IMR-90 (cell line): ENCODE measurements around the gene TEAD1. TPM values are rescaled to one million over a fixed set of nuclear protein-coding genes. Genes with fewer than 3 reads are reported as not detected.

Source experiments
- ATAC-seq: fragments of 200-7000 bp; cut with Tn5 transposase; 2 replicates; pipeline ENCODE4 v1.9.1; 2020; ENCODE audit warnings: low read depth, mild to moderate bottlenecking, moderate library complexity
- BruUV-seq: library from RNA; stranded (reverse); fragments of 400-500 nt; replicated peaks from 2 replicates; lab custom pipeline; 2021; lab: Mats Ljungman, UMichigan
- CTCF ChIA-PET: fragments of 300-600 bp; formaldehyde crosslinking; extraction: SDS; loops from one replicate; lab custom pipeline; 2021; ENCODE audit warnings: antibody characterized with exemption; lab: Yijun Ruan, JAX
- POLR2A ChIA-PET: fragments of 300-600 bp; sonication (Branson Sonifier 250); formaldehyde crosslinking; loops from one replicate; lab custom pipeline; 2022; ENCODE audit warnings: antibody characterized with exemption; ENCODE audit not compliant: unreplicated experiment; lab: Charles Lee
- DNase-seq: peaks from one replicate; pipeline ENCODE4 v3.0.0; 2013
- H2AFZ ChIP-seq: replicated peaks from 2 replicates; pipeline ENCODE3; 2013; ENCODE audit warnings: low read length, mild to moderate bottlenecking; ENCODE audit not compliant: poor library complexity
- H2AK5ac ChIP-seq: 2 replicates; pipeline ENCODE4 v1.6.1; 2013; ENCODE audit warnings: low read depth, low read length, inconsistent platforms
- H2AK9ac ChIP-seq: replicated peaks from 2 replicates; pipeline ENCODE3; 2013; ENCODE audit warnings: mild to moderate bottlenecking, low read depth, low read length, moderate library complexity; ENCODE audit not compliant: poor library complexity
- H2BK120ac ChIP-seq: 2 replicates; pipeline ENCODE4 v1.6.1; 2013; ENCODE audit warnings: low read depth, low read length, inconsistent platforms
- H2BK15ac ChIP-seq: 3 replicates; pipeline ENCODE4 v1.6.1; 2013; ENCODE audit warnings: low read depth, low read length, inconsistent platforms
- H2BK20ac ChIP-seq: 2 replicates; pipeline ENCODE4 v1.6.1; 2013; ENCODE audit warnings: low read depth, mild to moderate bottlenecking, inconsistent platforms, low read length, moderate library complexity
- H2BK5ac ChIP-seq: 2 replicates; pipeline ENCODE4 v1.6.1; 2013; ENCODE audit warnings: mild to moderate bottlenecking, low read depth, low read length, inconsistent platforms; ENCODE audit not compliant: poor library complexity, severe bottlenecking
- H3K14ac ChIP-seq: replicated peaks from 2 replicates; pipeline ENCODE4 v1.6.1; 2013; ENCODE audit warnings: low read depth, low read length, inconsistent platforms
- H3K18ac ChIP-seq: 2 replicates; pipeline ENCODE4 v1.6.1; 2013; ENCODE audit warnings: low read depth, low read length, control low read depth
- H3K23ac ChIP-seq: 2 replicates; pipeline ENCODE4 v1.6.1; 2013; ENCODE audit warnings: low read depth, low read length, inconsistent platforms
- H3K27ac ChIP-seq: 2 replicates; pipeline ENCODE4 v1.5.1; 2013; ENCODE audit warnings: mild to moderate bottlenecking, control low read depth, low read length; ENCODE audit not compliant: insufficient read depth
- H3K27me3 ChIP-seq: 2 replicates; pipeline ENCODE4 v1.6.1; 2013; ENCODE audit warnings: low read length; ENCODE audit not compliant: control insufficient read depth, insufficient read depth
- H3K36me3 ChIP-seq: 2 replicates; pipeline ENCODE4 v1.6.1; 2013; ENCODE audit warnings: low read length, mixed read lengths; ENCODE audit not compliant: control insufficient read depth, insufficient read depth
- H3K4ac ChIP-seq: 2 replicates; pipeline ENCODE4 v1.6.1; 2013; ENCODE audit warnings: low read depth, low read length, inconsistent platforms
- H3K4me1 ChIP-seq: 2 replicates; pipeline ENCODE4 v1.6.1; 2013; ENCODE audit warnings: low read length, mixed read lengths; ENCODE audit not compliant: control insufficient read depth, insufficient read depth
- H3K4me2 ChIP-seq: 2 replicates; pipeline ENCODE4 v1.6.1; 2013; ENCODE audit warnings: low read depth, mild to moderate bottlenecking, control low read depth, low read length, moderate library complexity
- H3K4me3 ChIP-seq: 2 replicates; pipeline ENCODE4 v1.5.1; 2013; ENCODE audit warnings: low read depth, mild to moderate bottlenecking, control low read depth, low read length, moderate library complexity; ENCODE audit not compliant: insufficient read depth
- H3K56ac ChIP-seq: 2 replicates; pipeline ENCODE4 v1.6.1; 2013; ENCODE audit warnings: low read length, inconsistent platforms; ENCODE audit not compliant: insufficient read depth; ENCODE audit errors: extremely low read depth
- H3K79me1 ChIP-seq, 2 experiments: 2 replicates each; pipeline ENCODE4 v1.6.1; 2013; ENCODE audit warnings: low read length in 2 of 2, inconsistent platforms in 1 of 2, low read depth in 1 of 2
- H3K9ac ChIP-seq: 2 replicates; pipeline ENCODE4 v1.6.1; 2013; ENCODE audit warnings: low read depth, low read length, control low read depth
- H3K9me1 ChIP-seq: 2 replicates; pipeline ENCODE4 v1.6.1; 2013; ENCODE audit warnings: low read length, inconsistent platforms; ENCODE audit not compliant: insufficient read depth
- H3K9me3 ChIP-seq: 2 replicates; pipeline ENCODE4 v1.6.1; 2013; ENCODE audit warnings: low read length; ENCODE audit not compliant: control insufficient read depth, insufficient read depth
- H4K20me1 ChIP-seq: 2 replicates; pipeline ENCODE4 v1.6.1; 2013; ENCODE audit warnings: low read length, inconsistent platforms; ENCODE audit not compliant: insufficient read depth
- H4K5ac ChIP-seq: 2 replicates; pipeline ENCODE4 v1.6.1; 2013; ENCODE audit warnings: mild to moderate bottlenecking, low read depth, low read length, control low read depth
- H4K8ac ChIP-seq, 2 experiments: 2 replicates each; pipeline ENCODE4 v1.6.1; 2013; ENCODE audit warnings: low read depth in 2 of 2, low read length in 2 of 2, control low read depth in 1 of 2, inconsistent platforms in 1 of 2
- H4K91ac ChIP-seq: 2 replicates; pipeline ENCODE4 v1.6.1; 2013; ENCODE audit warnings: low read depth, low read length, inconsistent platforms; ENCODE audit not compliant: insufficient read depth
- BHLHE40 ChIP-seq: fragments of 150-350 bp; IDR thresholded peaks from 2 replicates; pipeline ENCODE4 v1.6.1; 2016; ENCODE audit warnings: mild to moderate bottlenecking, low read depth, low read length
- CEBPB ChIP-seq: IDR thresholded peaks from 2 replicates; pipeline ENCODE4 v1.6.1; 2012; ENCODE audit warnings: low read depth, low read length, improper control_type of control experiment
- CHD1 ChIP-seq: IDR thresholded peaks from 2 replicates; pipeline ENCODE4 v1.6.1; 2012; ENCODE audit warnings: low read depth, low read length, improper control_type of control experiment
- CTCF ChIP-seq: conservative IDR thresholded peaks from 2 replicates; pipeline ENCODE4 v1.5.1; 2012; ENCODE audit warnings: mild to moderate bottlenecking, low read depth, low read length, improper control_type of control experiment
- ELK1 ChIP-seq: fragments of 150-350 bp; IDR thresholded peaks from 2 replicates; pipeline ENCODE4 v1.6.1; 2016; ENCODE audit warnings: low read depth, mild to moderate bottlenecking, low read length, moderate library complexity, borderline replicate concordance
- FOS ChIP-seq: fragments of 150-350 bp; IDR thresholded peaks from 2 replicates; pipeline ENCODE4 v1.6.1; 2016; ENCODE audit warnings: low read depth, low read length
- MAFK ChIP-seq: IDR thresholded peaks from 2 replicates; pipeline ENCODE4 v1.6.1; 2012; ENCODE audit warnings: low read depth, low read length, improper control_type of control experiment
- MAZ ChIP-seq: IDR thresholded peaks from 2 replicates; pipeline ENCODE4 v1.6.1; 2012; ENCODE audit warnings: low read depth, mild to moderate bottlenecking, low read length, improper control_type of control experiment, moderate library complexity, borderline replicate concordance
- MXI1 ChIP-seq: IDR thresholded peaks from 2 replicates; pipeline ENCODE4 v1.6.1; 2012; ENCODE audit warnings: low read depth, mild to moderate bottlenecking, low read length, moderate library complexity, borderline replicate concordance
- NFE2L2 ChIP-seq: fragments of 150-350 bp; IDR thresholded peaks from 2 replicates; pipeline ENCODE4 v1.6.1; 2016; ENCODE audit warnings: low read depth, mild to moderate bottlenecking, low read length
- POLR2A ChIP-seq: IDR thresholded peaks from 2 replicates; pipeline ENCODE4 v1.6.1; 2012; ENCODE audit warnings: mild to moderate bottlenecking, low read depth, low read length
- RAD21 ChIP-seq: IDR thresholded peaks from 2 replicates; pipeline ENCODE4 v1.6.1; 2012; ENCODE audit warnings: low read length, improper control_type of control experiment
- RCOR1 ChIP-seq: IDR thresholded peaks from 2 replicates; pipeline ENCODE4 v1.6.1; 2012; ENCODE audit warnings: mild to moderate bottlenecking, low read length, improper control_type of control experiment; ENCODE audit not compliant: insufficient replicate concordance
- RFX5 ChIP-seq: IDR thresholded peaks from 2 replicates; pipeline ENCODE4 v1.8.0; 2012; ENCODE audit warnings: low read depth, mild to moderate bottlenecking, low read length, moderate library complexity
- SMC3 ChIP-seq: fragments of 150-350 bp; IDR thresholded peaks from 2 replicates; pipeline ENCODE4 v1.6.1; 2016; ENCODE audit warnings: low read depth, mild to moderate bottlenecking, antibody characterized with exemption, low read length, moderate library complexity
- USF2 ChIP-seq: fragments of 150-350 bp; IDR thresholded peaks from 2 replicates; pipeline ENCODE4 v1.6.1; 2017; ENCODE audit warnings: mild to moderate bottlenecking, antibody characterized with exemption, low read length, low read depth
- WGBS, 2 experiments: methylation state at CpG; one replicate each; pipeline versions ENCODE4 v1.1.5 to v1.1.7; 2013; ENCODE audit warnings: missing lambda C conversion rate in 2 of 2; ENCODE audit not compliant: insufficient read length in 1 of 2; ENCODE audit errors: extremely low coverage in 2 of 2; 5-methylcytosine and 5-hydroxymethylcytosine counted together
- dilution Hi-C: fragments of 300-500 bp; cut with HindIII; formaldehyde crosslinking; loops from one replicate; pipeline ENCODE4 v1.14.3; 2018; ENCODE audit warnings: low sequenced_read_pairs; ENCODE audit not compliant: unreplicated experiment
- in situ Hi-C: fragments of 300-500 bp; cut with MboI; formaldehyde crosslinking; loops from 3 replicates; pipeline ENCODE4 v1.14.3; 2019; ENCODE audit warnings: low sequenced_read_pairs, inconsistent platforms, mixed read lengths
- intact Hi-C: fragments of 100-400 bp; cut with micrococcal nuclease; formaldehyde crosslinking; loops from 2 replicates; pipeline ENCODE4 v1.10.0; 2022
- polyA plus RNA-seq, 3 experiments: library from polyadenylated mRNA; depleted of rRNA; stranded (reverse); fragments of >200 nt; gene quantifications; 2 replicates each; pipeline ENCODE4 v1.2.3, GENCODE V29; 2012; ENCODE audit warnings: low replicate concordance in 1 of 3
- total RNA-seq: library from RNA; depleted of rRNA; stranded (reverse); fragments of >200 nt; gene quantifications from 2 replicates; pipeline ENCODE4 v1.2.3, GENCODE V29; 2012

Gene TEAD1
- total and polyA plus RNA-seq, 2 of the 4 experiments (the other 2 are of a cell fraction): 51.8 to 69.2 TPM

- 80% methylated on average over 1 of the region's 7 CpGs; no CpG with 5 or more reads in 1 of the 2 experiments for WGBS, 2 experiments
- BruUV-seq: no TSS peak
- Histone ChIP-seq H3K56ac (no peak overlapping the region), H2BK15ac (no peak overlapping the region), H4K91ac (no peak overlapping the region), H4K5ac (no peak overlapping the region), H3K14ac (no peak overlapping the region), H3K4me2 (no peak overlapping the region), H4K20me1 (peaks cover 82% of the 10 kb centered on the region), H3K9ac (no peak overlapping the region), H3K4me3 (no peak overlapping the region), H3K36me3 (peaks cover 3% of the 10 kb centered on the region; the same call in 1 of the 2 replicates), H2AFZ (no peak overlapping the region), H3K23ac (peak overlapping the region; percentile 57), H3K4ac (no peak overlapping the region), H3K9me1 (peaks cover 25% of the 10 kb centered on the region), H2BK5ac (no peak overlapping the region), H2AK9ac (no peak overlapping the region), H3K27me3 (no peaks in the 10 kb centered on the region), H3K18ac (no peak overlapping the region), H3K4me1 (peaks cover 8% of the 10 kb centered on the region), H3K9me3 (no peaks in the 10 kb centered on the region), H2AK5ac (no peak overlapping the region), H4K8ac (no peak overlapping the region), H2BK20ac (no peak overlapping the region), H3K79me1 (peaks cover 55 to 95% of the 10 kb centered on the region in 2 experiments), H3K27ac (no peak overlapping the region), H2BK120ac (no peak overlapping the region)
- peak; percentile 64 for DNase-seq
- dilution Hi-C loops: no loop called here
- in situ Hi-C loops: no loop called here
- CTCF ChIA-PET: no interaction called here
- peak; percentile 30; the same call in 1 of the 2 replicates for ATAC-seq
- TF ChIP-seq CTCF: no peak
- TF ChIP-seq FOS: no peak
- TF ChIP-seq MXI1: no peak
- TF ChIP-seq CEBPB: no peak
- TF ChIP-seq USF2: no peak
- no peak for TF ChIP-seq SMC3
- TF ChIP-seq MAFK: no peak
- no peak for TF ChIP-seq POLR2A
- TF ChIP-seq NFE2L2: no peak
- no peak for TF ChIP-seq ELK1
- TF ChIP-seq RCOR1: no peak
- TF ChIP-seq RFX5: no peak
- TF ChIP-seq BHLHE40: no peak
- TF ChIP-seq CHD1: no peak
- TF ChIP-seq RAD21: no peak
- no peak for TF ChIP-seq MAZ
- POLR2A ChIA-PET: no interaction called here
- intact Hi-C loops: no loop called here
These were observed 179.6 kb downstream of the TEAD1 start for GRCh38 chr11:12853652-12854296.
